DND-41 (cell line): ENCODE results near the gene PHOSPHO2.
"Not testable (repeated sequence)": the region's sequence is repeated elsewhere in the genome, so short reads cannot be mapped to it uniquely, and the experiment has no call there.

Experiments
- ATAC-seq: fragments of 200-7000 bp; cut with Tn5 transposase; 3 replicates; pipeline ENCODE4 v1.9.1; 2021; ENCODE audit warnings: low read depth; ENCODE audit not compliant: insufficient read depth
- DNase-seq: peaks from one replicate; pipeline ENCODE4 v3.0.0-alpha.2; 2020
- H2AFZ ChIP-seq: 2 replicates; pipeline ENCODE4 v1.6.0; 2012; ENCODE audit warnings: low read depth, low read length
- H3K27ac ChIP-seq: 2 replicates; pipeline ENCODE4 v1.5.1; 2012; ENCODE audit warnings: low read length, inconsistent platforms
- H3K27me3 ChIP-seq: fragments of 200-600 bp; sonication (generic); 2 replicates; pipeline ENCODE4 v1.6.0; 2012; ENCODE audit warnings: low read length, mild to moderate bottlenecking, inconsistent platforms; ENCODE audit not compliant: insufficient read depth, poor library complexity
- H3K36me3 ChIP-seq: 2 replicates; pipeline ENCODE4 v1.5.1; 2012; ENCODE audit warnings: low read length, inconsistent platforms; ENCODE audit not compliant: insufficient read depth
- H3K4me1 ChIP-seq: 2 replicates; pipeline ENCODE4 v1.5.1; 2012; ENCODE audit warnings: mild to moderate bottlenecking, low read length; ENCODE audit not compliant: insufficient read depth
- H3K4me2 ChIP-seq: 2 replicates; pipeline ENCODE4 v1.6.0; 2012; ENCODE audit warnings: mild to moderate bottlenecking, moderate library complexity, low read length, inconsistent platforms; ENCODE audit not compliant: insufficient read depth
- H3K4me3 ChIP-seq, 2 experiments: fragments of 200-600 bp in 1 of 2; shearing (Covaris generic) in 1 of 2; 2 replicates each; pipeline ENCODE4 v1.5.1; 2012 to 2016; ENCODE audit warnings: inconsistent platforms in 2 of 2, low read length in 2 of 2, mild to moderate bottlenecking in 2 of 2, low read depth in 1 of 2, moderate library complexity in 1 of 2
- H3K79me2 ChIP-seq: 2 replicates; pipeline ENCODE4 v1.6.0; 2012; ENCODE audit warnings: low read length, inconsistent platforms; ENCODE audit not compliant: insufficient read depth
- H3K9ac ChIP-seq: 2 replicates; pipeline ENCODE4 v1.6.0; 2012; ENCODE audit warnings: low read depth, mild to moderate bottlenecking, inconsistent platforms, low read length, moderate library complexity
- H3K9me3 ChIP-seq: 2 replicates; pipeline ENCODE4 v1.5.1; 2012; ENCODE audit warnings: low read length, moderate library complexity, mild to moderate bottlenecking, inconsistent platforms; ENCODE audit not compliant: insufficient read depth, severe bottlenecking
- H4K20me1 ChIP-seq: 2 replicates; pipeline ENCODE4 v1.6.0; 2012; ENCODE audit warnings: low read length; ENCODE audit not compliant: insufficient read depth
- CTCF ChIP-seq: IDR thresholded peaks from 2 replicates; pipeline ENCODE4 v1.5.1; 2012; ENCODE audit warnings: borderline replicate concordance, low read length, moderate library complexity, mild to moderate bottlenecking; ENCODE audit not compliant: poor library complexity, severe bottlenecking; ENCODE audit errors: extremely low read depth
- EZH2 ChIP-seq: IDR thresholded peaks from 3 replicates; pipeline ENCODE4 v1.6.1; 2012; ENCODE audit warnings: borderline replicate concordance, low read depth, mild to moderate bottlenecking, moderate library complexity, low read length, inconsistent platforms; ENCODE audit not compliant: severe bottlenecking

PHOSPHO2 gene

GRCh38 chr2:169683425-169684134 lies 10.7 kb upstream of the PHOSPHO2 start:
- no peaks in the 10 kb centered on the region for H3K9me3 ChIP-seq
- H3K4me3 ChIP-seq, result no peak overlapping the region
- no peak overlapping the region for H3K27ac ChIP-seq
- no peak; the same call in 2 of the 3 replicates for ATAC-seq
- no peaks in the 10 kb centered on the region for H3K4me1 ChIP-seq
- H3K9ac ChIP-seq, result no peak overlapping the region
- H3K36me3 ChIP-seq, result no peaks in the 10 kb centered on the region
- no peak overlapping the region for H3K4me2 ChIP-seq
- no peak overlapping the region for H2AFZ ChIP-seq
- H3K79me2 ChIP-seq, result no peaks in the 10 kb centered on the region
- H3K27me3 ChIP-seq, result no peaks in the 10 kb centered on the region
- no peak for DNase-seq
- TF ChIP-seq CTCF (no peak), EZH2 (no peak)
- H4K20me1 ChIP-seq, result no peaks in the 10 kb centered on the region

GRCh38 chr2:169684135-169684565 lies 10.1 kb upstream of the PHOSPHO2 start:
- H3K9me3 ChIP-seq, result no peaks in the 10 kb centered on the region
- ATAC-seq (no peak), DNase-seq (no peak)
- no peak for TF ChIP-seq CTCF
- no peak for TF ChIP-seq EZH2
- no peaks in the 10 kb centered on the region for H3K36me3 ChIP-seq
- no peaks in the 10 kb centered on the region for H4K20me1 ChIP-seq
- no peak overlapping the region for H3K27ac ChIP-seq
- H3K79me2 ChIP-seq, result no peaks in the 10 kb centered on the region
- no peak overlapping the region for H3K4me2 ChIP-seq
- no peak overlapping the region for H3K9ac ChIP-seq
- no peaks in the 10 kb centered on the region for H3K27me3 ChIP-seq
- no peak overlapping the region for H3K4me3 ChIP-seq
- no peak overlapping the region for H2AFZ ChIP-seq
- H3K4me1 ChIP-seq, result no peaks in the 10 kb centered on the region

- not testable (repeated sequence) for ATAC-seq, H3K27me3 ChIP-seq, H3K79me2 ChIP-seq, H3K9me3 ChIP-seq, H3K4me3 ChIP-seq, DNase-seq, H3K4me2 ChIP-seq, H3K9ac ChIP-seq, H3K36me3 ChIP-seq, H4K20me1 ChIP-seq, H2AFZ ChIP-seq, H3K4me1 ChIP-seq, H3K27ac ChIP-seq
Measured at GRCh38 chr2:169684712-169685111, 9.6 kb upstream of the PHOSPHO2 start.

GRCh38 chr2:169686825-169687224 lies 7.4 kb upstream of the PHOSPHO2 start:
- H3K27ac ChIP-seq, DNase-seq, H3K4me2 ChIP-seq, H2AFZ ChIP-seq, H3K4me3 ChIP-seq, H3K27me3 ChIP-seq, H3K4me1 ChIP-seq, H4K20me1 ChIP-seq, H3K36me3 ChIP-seq, H3K9ac ChIP-seq, ATAC-seq, H3K9me3 ChIP-seq, H3K79me2 ChIP-seq: not testable (repeated sequence)

- not testable (repeated sequence) for H3K4me3 ChIP-seq, H3K36me3 ChIP-seq, H3K27me3 ChIP-seq, H3K27ac ChIP-seq, DNase-seq, H3K9ac ChIP-seq, H3K4me1 ChIP-seq, H3K9me3 ChIP-seq, H3K4me2 ChIP-seq, H2AFZ ChIP-seq, ATAC-seq, H3K79me2 ChIP-seq, H4K20me1 ChIP-seq
Measured at GRCh38 chr2:169687943-169688342, 6.3 kb upstream of the PHOSPHO2 start.
